Measurements from ENCODE around the gene SMC5.

- TF ChIP-seq CTCF (conservative IDR thresholded peaks at IDR 0.05) (no peak), EZH2 (IDR thresholded peaks at IDR 0.05; ENCODE audit: low read depth) (no peak)
These were observed 40.0 kb upstream of the SMC5 start for GRCh38 chr9:70218767-70219166.
